HTERT RPE-1 (cell line): Measurements from ENCODE around the gene PREP.
"Not testable (repeated sequence)": the region's sequence is repeated elsewhere in the genome, so short reads cannot be mapped to it uniquely, and the experiment has no call there.

Experiments used
- in situ Hi-C: fragments of 300-500 bp; cut with MboI; formaldehyde crosslinking; loops from 4 replicates; pipeline ENCODE4 v1.14.3; 2020; ENCODE audit warnings: low sequenced_read_pairs

PREP gene

DNA sequence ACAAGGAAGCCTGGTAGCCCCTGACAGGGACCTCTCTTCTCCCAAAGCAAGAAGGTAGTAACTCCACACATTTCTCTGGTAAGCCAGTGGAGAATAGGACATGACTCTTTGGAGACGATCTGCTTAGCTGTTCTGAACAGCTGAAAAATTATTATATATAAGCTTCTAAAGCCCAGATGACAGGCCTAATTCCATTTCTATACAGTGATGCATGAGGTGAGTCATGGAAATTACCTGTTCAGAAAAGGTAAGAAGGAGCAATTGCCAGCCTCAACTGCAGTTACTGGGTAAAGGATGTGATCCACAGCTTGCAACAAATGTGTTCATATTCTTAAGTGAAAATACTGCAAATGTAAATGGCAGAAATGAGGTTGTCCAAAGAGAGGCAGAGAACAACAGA lies 54.0 kb downstream of the PREP start:
- in situ Hi-C loops, result no loop called here

DNA sequence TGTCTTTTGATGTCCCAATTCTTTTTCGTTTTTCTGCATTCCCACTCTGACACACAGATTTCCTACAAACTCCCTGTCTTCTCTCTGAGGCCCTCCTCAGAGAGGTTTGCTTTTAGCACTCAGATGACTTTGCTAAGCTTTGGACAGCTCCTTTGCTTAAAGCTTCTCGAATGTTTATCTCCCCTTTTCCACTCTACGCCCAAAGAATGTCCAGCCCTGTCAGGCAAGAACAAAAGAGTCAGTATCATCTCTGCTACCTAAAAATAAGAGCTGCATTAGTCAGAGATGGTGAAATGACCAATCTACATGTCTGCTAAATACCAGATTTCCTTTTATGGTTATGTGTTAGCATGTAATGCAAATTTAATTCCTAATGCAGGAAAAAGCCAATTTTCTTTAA lies 56.8 kb downstream of the PREP start:
- in situ Hi-C loops, result no loop called here

DNA sequence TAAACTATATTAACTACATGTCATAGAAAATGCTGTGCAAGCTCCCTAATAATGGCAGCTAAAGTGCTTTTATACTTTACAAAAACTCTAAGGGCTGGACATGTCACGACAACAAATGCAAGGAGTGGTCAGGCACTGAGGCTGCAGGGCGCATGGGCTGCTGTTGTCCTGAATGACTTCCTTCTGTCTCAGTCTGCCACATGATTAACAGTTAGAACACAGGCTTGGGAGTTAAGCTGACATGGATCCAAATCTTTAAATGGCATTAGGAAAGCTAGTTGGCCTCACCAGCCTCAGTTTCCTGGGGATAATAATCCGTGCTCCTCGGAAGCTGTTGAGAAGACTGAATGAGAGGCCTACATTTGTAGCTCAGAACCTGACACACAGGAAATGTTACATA lies 57.4 kb downstream of the PREP start:
- in situ Hi-C loops, result no loop called here

DNA sequence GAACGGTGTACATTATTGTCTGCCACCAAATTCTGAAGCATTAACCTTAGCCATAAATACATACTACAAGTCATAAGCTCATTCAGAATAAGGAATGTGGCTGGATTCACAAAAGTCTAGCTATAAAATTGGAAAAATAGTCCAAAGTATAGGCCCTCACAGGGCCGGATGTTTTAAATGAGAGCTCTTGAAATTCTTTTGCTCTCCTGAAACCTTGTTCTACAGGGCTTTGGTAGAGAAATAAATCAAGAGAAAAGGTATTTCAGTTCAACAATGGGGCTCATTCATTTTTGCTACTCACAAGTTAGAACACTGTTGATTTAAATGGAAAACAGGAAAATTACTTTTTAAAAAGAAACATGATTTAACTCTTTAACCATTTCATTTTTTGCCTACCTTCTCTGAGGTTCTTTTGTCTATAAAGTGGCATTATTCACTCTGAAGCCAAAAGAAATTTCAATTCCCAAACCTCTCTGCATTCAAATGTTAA lies 58.0 kb downstream of the PREP start:
- in situ Hi-C loops, result no loop called here

DNA sequence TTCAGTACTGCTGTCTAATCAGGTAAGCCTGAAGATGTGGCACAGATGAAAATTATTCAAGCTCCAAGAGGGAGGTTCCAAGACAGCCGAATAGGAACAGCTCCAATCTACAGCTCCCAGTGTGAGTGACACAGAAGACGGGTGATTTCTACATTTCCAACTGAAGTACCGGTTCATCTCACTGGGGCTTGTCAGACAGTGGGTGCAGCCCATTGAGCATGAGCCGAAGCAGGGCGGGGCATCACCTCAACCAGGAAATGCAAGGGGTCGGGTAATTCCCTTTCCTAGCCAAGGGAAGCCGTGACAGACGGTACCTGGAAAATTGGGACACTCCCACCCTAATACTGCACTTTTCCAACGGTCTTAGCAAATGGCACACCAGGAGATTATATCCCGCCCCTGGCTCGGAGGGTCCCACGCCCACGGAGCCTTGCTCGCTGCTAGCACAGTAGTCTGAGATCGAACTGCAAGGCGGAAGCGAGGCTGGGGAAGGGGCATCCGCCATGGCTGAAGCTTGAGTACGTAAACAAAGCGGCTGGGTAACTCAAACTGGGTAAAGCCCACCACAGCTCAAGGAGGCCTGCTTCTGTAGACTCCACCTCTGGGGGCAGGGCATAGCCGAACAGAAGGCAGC lies 64.4 kb downstream of the PREP start:
- in situ Hi-C loops, result not testable (repeated sequence)

DNA sequence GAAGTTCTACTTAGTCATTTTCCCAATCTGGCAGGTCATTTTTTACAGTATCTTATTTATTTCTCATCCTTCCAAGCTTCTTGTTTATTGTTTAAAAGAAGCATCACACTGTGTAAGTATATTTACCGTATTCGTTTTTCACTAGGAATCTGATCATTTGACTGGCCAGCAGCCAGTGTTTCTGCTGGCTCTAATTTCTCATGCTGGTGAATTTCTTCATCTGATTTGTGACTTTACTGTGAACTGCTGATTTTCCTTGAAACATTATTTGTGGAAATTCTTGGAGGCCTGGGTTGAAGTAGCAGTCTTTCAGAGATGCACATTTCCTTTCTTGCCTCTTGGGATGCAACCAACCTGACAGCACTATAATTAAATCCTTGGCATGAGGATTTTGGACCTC lies 65.9 kb downstream of the PREP start:
- in situ Hi-C loops, result no loop called here

DNA sequence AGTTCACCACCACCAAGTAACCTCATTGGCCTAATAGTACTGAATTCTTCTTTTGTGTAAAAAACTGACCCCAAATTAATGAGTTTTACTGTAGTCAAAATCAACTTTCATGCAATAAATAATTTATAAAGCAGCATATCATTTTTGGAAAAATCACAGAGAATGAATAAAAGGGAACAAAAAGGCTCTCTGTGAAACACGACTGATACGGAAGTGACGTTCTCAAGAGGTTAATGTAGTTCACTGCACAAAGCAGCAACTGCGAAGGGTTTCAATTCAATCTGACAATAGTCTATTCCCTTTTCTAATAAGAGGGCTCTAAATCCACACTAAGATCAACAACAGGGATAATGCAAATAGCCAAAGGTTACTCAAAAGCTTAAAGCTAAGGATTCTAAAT lies 70.3 kb downstream of the PREP start:
- in situ Hi-C loops, result no loop called here

DNA sequence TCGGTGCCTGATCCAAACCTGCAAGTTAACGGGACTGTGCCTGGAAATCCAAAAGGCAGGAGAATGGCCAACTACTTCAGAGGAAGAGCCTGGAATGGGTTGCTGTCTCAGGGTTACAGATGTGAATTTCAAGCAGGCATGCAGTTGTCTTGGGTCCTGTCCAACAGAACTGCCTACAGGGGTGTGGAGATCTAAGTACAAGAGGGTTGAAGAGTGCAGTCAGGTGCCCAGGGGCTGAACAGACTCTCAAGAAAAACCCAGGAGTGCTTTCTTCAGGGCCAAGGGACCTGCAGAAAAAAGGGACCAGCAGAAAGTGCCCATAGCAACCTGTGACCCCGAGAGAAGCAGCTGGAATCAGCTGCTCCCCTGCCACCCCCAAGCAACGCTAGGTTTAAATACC lies 71.0 kb downstream of the PREP start:
- in situ Hi-C loops, result no loop called here

DNA sequence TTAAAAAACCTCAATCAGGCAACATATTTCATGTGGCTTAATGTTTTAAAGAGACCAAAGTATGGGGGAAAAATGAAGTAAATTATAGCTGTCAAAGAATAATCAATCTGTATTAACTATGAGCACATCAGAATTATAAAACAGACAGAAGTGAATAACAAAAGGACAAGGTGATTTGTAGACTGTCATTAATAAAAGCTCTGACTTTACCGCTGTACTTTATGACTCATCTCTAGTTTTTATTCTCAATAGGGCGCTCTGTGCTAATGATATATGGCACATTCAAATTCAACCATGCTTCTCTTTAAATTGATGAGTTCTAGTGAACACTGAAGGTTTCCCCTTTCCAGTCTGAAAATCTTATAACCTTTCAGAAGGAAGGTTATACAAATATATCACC lies 72.0 kb downstream of the PREP start:
- in situ Hi-C loops, result no loop called here

DNA sequence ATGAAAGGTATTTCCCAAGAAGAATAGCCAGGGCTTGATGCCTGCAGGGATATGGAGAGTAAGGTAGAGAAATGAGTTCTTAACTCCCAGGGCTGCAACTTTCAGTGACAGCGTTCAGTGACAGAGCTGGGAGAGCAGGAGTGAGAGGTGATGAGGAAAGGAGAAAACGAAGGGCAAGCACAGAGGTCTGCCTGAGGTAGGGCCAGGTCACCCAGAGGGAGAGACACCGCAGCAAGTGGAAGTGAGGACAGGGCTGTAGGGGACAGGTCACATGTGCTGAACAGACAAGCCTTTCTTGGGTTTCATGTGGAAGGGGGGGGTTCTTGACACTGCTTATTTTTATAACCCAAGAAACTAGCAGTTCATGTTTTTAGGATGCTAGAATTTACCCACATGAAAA lies 72.5 kb downstream of the PREP start:
- in situ Hi-C loops, result no loop called here

DNA sequence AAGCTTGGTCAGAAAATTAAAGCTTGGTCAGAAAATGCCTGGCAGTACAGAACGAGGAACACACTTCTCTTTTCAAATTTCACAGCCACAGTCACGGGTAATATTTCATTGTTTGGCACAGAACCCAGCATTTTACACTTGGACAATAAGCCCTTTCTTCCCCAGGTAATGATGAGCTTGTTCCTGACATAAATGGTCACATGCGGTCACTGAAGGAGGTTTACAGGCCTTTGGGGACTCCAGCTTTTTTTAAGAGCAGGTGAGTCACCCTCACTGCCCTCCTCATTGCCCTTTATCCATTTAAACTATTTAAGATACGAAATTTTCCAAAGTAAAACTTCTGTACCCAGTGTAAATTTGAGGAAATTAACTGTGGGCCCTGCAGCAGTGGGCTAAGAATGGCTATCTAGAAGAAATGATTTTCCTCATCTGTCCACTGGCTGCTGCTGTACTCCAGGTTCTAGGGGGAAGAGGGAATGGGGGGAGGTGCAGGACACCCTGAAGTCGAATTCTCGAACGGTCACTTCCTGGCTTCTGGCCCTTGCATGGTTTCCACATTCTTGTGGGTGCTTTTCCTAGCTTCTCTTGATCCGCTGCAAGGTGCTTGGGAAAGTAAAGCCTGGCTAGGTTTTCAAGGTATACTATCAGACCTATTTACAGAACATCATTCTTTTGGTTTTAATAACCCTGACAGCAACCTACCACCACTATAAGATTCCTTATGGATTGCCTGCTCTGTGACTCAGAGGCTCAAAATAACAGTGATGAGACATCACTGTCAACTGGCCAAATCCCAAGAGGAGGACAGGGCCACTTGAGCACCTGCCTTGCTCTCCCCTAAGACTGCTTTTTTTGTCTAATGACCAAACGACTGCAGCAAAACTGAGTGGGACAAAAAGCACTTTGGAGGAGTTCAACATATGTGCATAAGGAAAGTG lies 75.8 kb downstream of the PREP start:
- in situ Hi-C loops, result no loop called here

DNA sequence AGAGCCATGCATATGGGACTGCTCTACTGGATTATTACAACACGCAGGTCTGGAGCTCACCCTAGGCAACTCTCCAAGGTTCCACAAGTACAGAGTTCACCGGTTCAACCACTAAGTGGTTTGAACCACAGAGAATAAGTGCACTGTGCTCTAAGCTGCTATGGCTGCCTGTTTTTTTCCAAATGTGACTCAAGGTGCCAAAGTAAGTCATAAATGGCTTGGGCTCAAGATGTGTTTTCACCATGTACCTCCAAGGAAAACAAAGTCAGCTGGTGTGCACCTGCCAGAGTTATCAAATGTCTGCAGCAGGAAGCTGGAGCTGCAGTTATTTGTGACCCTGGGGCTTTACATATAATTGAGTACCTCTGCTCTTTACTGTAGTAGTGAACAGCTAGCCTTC lies 76.7 kb downstream of the PREP start:
- in situ Hi-C loops, result no loop called here

DNA sequence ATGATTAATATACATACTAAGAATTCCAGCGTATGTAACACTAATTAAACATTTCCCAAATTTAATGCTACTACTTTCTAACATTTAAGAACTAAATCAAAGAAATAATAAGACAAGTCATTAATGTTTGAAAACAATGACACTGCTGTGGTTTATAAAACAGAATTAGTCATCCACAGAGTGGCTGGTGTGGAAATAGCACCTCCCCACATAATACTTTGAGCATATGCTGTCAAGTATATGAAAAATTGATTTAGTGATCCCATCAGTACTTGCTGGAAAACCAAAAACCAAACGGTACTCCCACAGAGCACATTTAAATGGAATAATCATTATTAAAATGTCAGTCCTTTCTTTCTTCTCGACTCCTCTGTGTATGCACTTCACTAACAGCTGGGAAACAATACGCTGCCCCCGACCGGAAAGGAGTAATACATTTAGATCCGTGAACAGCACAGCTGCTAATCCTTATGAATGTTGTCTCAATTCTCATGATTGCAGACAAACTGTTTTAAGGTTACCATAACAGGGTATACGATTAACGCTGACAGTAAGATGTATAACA lies 78.4 kb downstream of the PREP start:
- in situ Hi-C loops, result no loop called here

DNA sequence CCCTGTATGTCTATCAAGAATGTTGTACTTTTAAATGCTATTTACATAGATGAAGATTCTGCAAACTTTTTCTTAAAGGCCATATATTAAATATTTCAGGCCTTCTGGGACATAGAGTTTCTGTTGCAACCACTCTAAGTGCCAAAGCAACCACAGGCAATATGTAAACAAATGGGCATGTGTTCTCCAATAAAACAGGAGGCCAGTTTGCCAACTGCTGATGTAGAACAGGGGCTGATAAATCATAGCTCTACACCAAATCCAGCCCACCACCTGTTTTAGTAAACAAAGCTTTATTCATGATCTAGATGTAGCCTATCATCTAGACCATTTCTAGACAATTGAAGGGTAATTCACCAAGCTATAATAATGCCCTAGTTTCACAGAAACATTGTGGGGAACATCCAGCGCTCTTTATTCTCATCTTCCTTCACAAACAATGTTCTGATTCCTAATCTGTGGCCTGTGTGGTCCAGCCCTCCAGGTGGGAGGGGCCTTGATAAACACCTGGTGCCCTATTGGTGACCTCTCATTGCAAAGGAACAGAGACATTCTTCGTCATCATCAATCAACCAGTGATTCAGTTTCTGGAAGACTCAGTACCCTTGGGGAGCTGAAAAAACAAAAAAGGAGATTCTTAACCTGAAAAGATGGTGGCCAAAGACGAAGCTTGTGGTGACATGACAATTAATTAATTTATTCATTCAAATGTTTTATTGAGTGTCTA lies 80.2 kb downstream of the PREP start:
- in situ Hi-C loops, result no loop called here

DNA sequence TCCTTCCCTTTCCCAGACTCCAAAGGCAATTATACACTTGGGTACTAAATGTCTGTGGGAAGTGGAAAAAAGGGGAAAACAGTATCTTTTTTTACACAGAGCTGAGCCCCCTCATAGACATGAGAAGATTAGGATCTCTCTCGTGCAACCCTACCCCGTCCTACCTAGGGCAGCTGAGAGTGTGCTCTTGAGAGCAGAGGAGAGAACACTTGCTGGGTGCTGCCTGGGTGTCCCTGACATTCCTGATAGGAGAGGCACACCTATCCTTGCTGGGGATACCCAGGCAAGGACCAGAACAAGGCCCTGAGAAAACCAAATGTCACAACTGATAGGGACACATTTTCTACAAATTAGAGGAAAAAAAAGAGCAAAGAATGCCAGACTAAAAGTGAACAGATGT lies 81.2 kb downstream of the PREP start:
- in situ Hi-C loops, result no loop called here

DNA sequence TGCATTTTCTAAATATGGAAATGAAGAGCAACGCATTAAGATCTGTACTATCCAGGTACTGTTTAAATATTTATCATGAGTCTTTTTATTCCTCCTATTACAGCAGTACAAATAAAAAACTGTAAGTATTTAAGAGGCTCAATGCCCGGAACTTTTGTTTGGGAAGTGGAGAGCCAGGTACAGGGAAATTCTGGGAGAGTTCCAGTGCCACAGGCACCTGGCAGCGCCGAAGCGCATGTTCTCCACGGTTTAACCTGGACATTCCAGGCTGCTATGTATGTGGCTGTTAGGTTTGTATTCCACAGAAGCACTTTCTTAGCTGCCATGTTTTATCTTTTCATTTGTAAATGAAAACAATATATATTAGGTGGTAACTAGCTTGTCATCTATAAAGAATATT lies 81.7 kb downstream of the PREP start:
- in situ Hi-C loops, result no loop called here

DNA sequence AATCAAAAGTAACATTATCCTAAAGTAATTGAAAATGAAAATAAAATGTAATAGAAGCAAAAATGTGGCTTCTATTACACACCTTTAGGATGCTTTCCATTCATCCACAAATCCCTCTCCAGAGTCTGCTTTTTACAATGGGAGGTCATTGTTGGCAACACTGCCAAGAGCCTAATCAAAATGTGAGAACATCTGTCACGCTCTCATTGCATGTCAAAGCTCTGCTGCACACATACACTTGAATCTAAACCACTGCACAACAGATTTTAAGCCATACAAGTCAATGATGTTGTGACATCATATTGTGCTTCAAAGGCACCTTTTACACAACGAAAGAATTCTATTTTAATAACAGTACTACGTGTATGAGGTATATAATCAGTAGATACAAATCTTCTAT lies 82.1 kb downstream of the PREP start:
- in situ Hi-C loops, result no loop called here

DNA sequence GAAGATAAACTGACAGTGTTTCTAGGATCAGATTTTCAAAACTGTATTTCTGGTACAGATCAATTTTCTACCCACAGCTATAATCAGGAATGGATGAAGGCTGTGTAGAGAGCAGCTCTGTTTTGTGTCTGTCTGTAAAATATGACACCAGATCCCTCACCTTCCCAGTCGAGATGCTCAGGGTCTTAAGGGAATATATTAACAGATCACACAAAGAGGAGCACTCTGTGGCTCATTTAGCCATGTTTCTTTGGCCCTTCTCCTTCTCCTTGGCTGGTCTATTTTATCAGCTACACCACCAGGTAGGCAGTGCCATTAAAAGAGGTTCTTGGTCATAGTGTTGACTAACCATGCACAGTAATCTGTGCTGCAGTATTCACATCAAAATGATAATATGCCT lies 82.6 kb downstream of the PREP start:
- in situ Hi-C loops, result no loop called here

DNA sequence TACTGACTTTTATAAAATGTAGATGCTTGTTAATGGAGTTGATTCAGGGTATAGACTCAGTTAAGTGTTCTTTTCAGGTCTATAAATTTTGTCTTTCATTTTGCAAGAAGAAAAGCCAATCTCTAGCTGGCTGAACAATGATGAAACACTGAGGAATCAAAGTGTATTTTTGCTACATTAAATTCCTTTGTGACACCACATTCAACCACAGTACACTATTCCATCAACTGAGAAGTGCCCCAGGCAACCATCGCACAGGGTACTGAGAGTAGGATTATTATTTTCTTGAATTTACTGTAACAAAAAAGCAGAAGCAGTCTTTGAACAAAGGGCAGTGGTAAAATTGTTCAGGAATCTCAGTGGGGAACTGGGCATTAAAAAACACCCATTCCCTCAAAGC lies 83.6 kb downstream of the PREP start:
- in situ Hi-C loops, result no loop called here

DNA sequence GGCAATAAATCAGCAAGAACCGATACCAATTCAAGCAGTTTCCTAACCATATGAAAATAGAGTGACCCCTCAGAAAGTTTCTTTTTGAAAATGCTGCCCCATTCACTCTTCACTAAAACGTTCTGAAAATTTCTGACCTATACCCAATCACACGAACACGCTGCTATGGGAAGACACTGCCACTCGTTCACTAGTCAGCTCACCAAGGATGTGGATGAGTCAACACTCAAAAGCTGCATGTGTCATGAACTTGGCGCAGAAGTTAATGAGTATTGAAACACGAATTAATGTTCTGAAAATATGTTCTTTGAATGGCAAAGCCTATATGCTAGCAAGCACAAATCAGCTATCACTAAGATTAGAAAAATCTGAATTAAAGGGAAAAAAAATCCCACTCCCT lies 84.2 kb downstream of the PREP start:
- in situ Hi-C loops, result no loop called here
